OCI-LY7 (cell line): ENCODE data around the gene FALEC. TPM values are rescaled to one million over a fixed set of nuclear protein-coding genes. Genes with fewer than 3 reads are reported as not detected.

Experiments
- BruUV-seq: library from RNA; stranded (reverse); fragments of 400-500 nt; replicated peaks from 2 replicates; lab custom pipeline; 2021; lab: Mats Ljungman, UMichigan
- CTCF ChIA-PET: fragments of 300-600 bp; sonication (Branson Sonifier 250); formaldehyde crosslinking; loops from one replicate; lab custom pipeline; 2022; ENCODE audit warnings: antibody characterized with exemption; ENCODE audit not compliant: unreplicated experiment; lab: Charles Lee
- POLR2A ChIA-PET: fragments of 300-600 bp; sonication (Branson Sonifier 250); formaldehyde crosslinking; loops from one replicate; lab custom pipeline; 2022; ENCODE audit warnings: antibody characterized with exemption; lab: Charles Lee
- DNase-seq: peaks from one replicate; pipeline ENCODE4 v3.0.0-alpha.2; 2015; ENCODE audit warnings: low spot score
- H2AFZ ChIP-seq: fragments of 200-600 bp; sonication (generic), shearing (Covaris generic); 2 replicates; pipeline ENCODE4 v1.6.1; 2014; ENCODE audit warnings: mild to moderate bottlenecking, antibody characterized with exemption, low read length, moderate library complexity
- H3K27ac ChIP-seq: fragments of 200-600 bp; sonication (generic); 2 replicates; pipeline ENCODE4 v1.5.1; 2014; ENCODE audit warnings: mixed run types, low read depth, mild to moderate bottlenecking, moderate library complexity, low read length, inconsistent platforms; ENCODE audit not compliant: poor library complexity, severe bottlenecking
- H3K36me3 ChIP-seq: fragments of 200-600 bp; sonication (generic); 2 replicates; pipeline ENCODE4 v1.6.1; 2014; ENCODE audit warnings: mild to moderate bottlenecking, antibody characterized with exemption, low read length, moderate library complexity, mixed read lengths; ENCODE audit not compliant: insufficient read depth
- H3K4me1 ChIP-seq: fragments of 200-600 bp; sonication (generic); 2 replicates; pipeline ENCODE4 v1.5.1; 2014; ENCODE audit warnings: mild to moderate bottlenecking, low read length; ENCODE audit not compliant: insufficient read depth, poor library complexity, severe bottlenecking
- H3K4me2 ChIP-seq: fragments of 200-600 bp; sonication (generic); 2 replicates; pipeline ENCODE4 v1.6.1; 2014; ENCODE audit warnings: mild to moderate bottlenecking, low read length
- H3K4me3 ChIP-seq: fragments of 200-600 bp; sonication (generic); 2 replicates; pipeline ENCODE4 v1.5.1; 2014; ENCODE audit warnings: mild to moderate bottlenecking, low read depth, low read length; ENCODE audit not compliant: poor library complexity, severe bottlenecking
- H3K79me2 ChIP-seq: fragments of 200-600 bp; sonication (generic); 2 replicates; pipeline ENCODE4 v1.6.1; 2016; ENCODE audit warnings: low read depth, mild to moderate bottlenecking, low read length, moderate library complexity, mixed read lengths; ENCODE audit not compliant: insufficient read depth
- H3K9me2 ChIP-seq: fragments of 200-600 bp; sonication (generic); 2 replicates; pipeline ENCODE4 v1.6.1; 2016; ENCODE audit warnings: mild to moderate bottlenecking, low read length, mixed read lengths; ENCODE audit not compliant: insufficient read depth
- H3K9me3 ChIP-seq: fragments of 200-600 bp; sonication (generic); 2 replicates; pipeline ENCODE4 v1.6.1; 2014; ENCODE audit warnings: mild to moderate bottlenecking, mixed run types, low read length, mixed read lengths
- H4K20me1 ChIP-seq: fragments of 200-600 bp; sonication (generic); 2 replicates; pipeline ENCODE4 v1.6.1; 2014; ENCODE audit warnings: mild to moderate bottlenecking, antibody characterized with exemption, low read length, moderate library complexity, mixed read lengths; ENCODE audit not compliant: insufficient read depth
- EZH2phosphoT487 ChIP-seq: fragments of 200-600 bp; sonication (generic); IDR thresholded peaks from 2 replicates; pipeline ENCODE4 v1.6.1; 2018; ENCODE audit warnings: low read depth, borderline replicate concordance, mild to moderate bottlenecking, mixed run types, antibody characterized with exemption, low read length, moderate library complexity, mixed read lengths
- intact Hi-C: fragments of 100-400 bp; cut with micrococcal nuclease; formaldehyde crosslinking; loops from one replicate; pipeline ENCODE4 v1.10.0; 2022; ENCODE audit not compliant: unreplicated experiment
- total RNA-seq, 2 experiments: library from RNA; depleted of rRNA in 1 of 2; stranded (reverse); fragments of >200 nt in 1 of 2; shearing (Covaris generic) in 1 of 2; gene quantifications; 2 replicates each; pipeline ENCODE4 v1.2.3, GENCODE V29; 2014 to 2022
- TF ChIP-seq, protein P1 (sequence below): fragments of 200-600 bp; sonication (generic); conservative IDR thresholded peaks from 2 replicates; pipeline ENCODE4 v1.5.1; 2014; ENCODE audit warnings: mild to moderate bottlenecking, antibody characterized with exemption, low read length, moderate library complexity, mixed read lengths

The FALEC gene
- total RNA-seq, 2 experiments from 2014 or later: 0.47 to 1.9 TPM

DNA sequence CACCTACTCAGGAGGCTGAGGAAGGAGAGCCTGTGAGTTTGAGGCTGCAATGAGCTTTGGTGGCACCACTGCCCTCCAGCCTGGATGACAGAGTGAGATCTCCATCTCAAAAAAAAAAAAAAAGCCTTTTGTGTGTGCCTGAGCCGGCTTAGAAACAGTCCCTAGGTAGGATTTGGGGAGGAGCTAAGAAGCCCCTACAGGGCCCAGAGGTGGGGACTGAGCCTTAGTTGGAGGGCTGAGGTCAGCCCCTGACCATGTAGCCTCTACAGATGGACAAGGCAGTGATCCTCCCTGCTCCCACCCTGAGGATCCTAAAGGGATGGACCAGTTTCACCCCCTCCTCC, 36.2 kb downstream of the FALEC start:
- peaks cover 9% of the 10 kb centered on the region for H3K4me1 ChIP-seq
- H4K20me1 ChIP-seq: no peaks in the 10 kb centered on the region
- no peak overlapping the region for H3K4me2 ChIP-seq
- H3K9me3 ChIP-seq: no peaks in the 10 kb centered on the region
- H3K27ac ChIP-seq: no peak overlapping the region
- no peak overlapping the region for H2AFZ ChIP-seq
- BruUV-seq: no TSS peak
- no peak for DNase-seq
- CTCF ChIA-PET: interaction anchor here (0.5 kb wide), 1 partner anchor 9 kb away, joined by 3 read pairs; no protein-coding TSS in a partner anchor
- H3K36me3 ChIP-seq: no peaks in the 10 kb centered on the region
- H3K79me2 ChIP-seq: no peaks in the 10 kb centered on the region
- POLR2A ChIA-PET: interaction anchor here (0.6 to 0.7 kb wide), 3 partner anchors 14 to 365 kb away, joined by 3 to 4 read pairs (median 4); no protein-coding TSS in a partner anchor
- H3K9me2 ChIP-seq: no peaks in the 10 kb centered on the region
- TF ChIP-seq, protein P1, sequence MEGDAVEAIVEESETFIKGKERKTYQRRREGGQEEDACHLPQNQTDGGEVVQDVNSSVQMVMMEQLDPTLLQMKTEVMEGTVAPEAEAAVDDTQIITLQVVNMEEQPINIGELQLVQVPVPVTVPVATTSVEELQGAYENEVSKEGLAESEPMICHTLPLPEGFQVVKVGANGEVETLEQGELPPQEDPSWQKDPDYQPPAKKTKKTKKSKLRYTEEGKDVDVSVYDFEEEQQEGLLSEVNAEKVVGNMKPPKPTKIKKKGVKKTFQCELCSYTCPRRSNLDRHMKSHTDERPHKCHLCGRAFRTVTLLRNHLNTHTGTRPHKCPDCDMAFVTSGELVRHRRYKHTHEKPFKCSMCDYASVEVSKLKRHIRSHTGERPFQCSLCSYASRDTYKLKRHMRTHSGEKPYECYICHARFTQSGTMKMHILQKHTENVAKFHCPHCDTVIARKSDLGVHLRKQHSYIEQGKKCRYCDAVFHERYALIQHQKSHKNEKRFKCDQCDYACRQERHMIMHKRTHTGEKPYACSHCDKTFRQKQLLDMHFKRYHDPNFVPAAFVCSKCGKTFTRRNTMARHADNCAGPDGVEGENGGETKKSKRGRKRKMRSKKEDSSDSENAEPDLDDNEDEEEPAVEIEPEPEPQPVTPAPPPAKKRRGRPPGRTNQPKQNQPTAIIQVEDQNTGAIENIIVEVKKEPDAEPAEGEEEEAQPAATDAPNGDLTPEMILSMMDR: no peak
- TF ChIP-seq EZH2phosphoT487: no peak
- intact Hi-C loops: no loop called here
- no peak overlapping the region for H3K4me3 ChIP-seq

DNA sequence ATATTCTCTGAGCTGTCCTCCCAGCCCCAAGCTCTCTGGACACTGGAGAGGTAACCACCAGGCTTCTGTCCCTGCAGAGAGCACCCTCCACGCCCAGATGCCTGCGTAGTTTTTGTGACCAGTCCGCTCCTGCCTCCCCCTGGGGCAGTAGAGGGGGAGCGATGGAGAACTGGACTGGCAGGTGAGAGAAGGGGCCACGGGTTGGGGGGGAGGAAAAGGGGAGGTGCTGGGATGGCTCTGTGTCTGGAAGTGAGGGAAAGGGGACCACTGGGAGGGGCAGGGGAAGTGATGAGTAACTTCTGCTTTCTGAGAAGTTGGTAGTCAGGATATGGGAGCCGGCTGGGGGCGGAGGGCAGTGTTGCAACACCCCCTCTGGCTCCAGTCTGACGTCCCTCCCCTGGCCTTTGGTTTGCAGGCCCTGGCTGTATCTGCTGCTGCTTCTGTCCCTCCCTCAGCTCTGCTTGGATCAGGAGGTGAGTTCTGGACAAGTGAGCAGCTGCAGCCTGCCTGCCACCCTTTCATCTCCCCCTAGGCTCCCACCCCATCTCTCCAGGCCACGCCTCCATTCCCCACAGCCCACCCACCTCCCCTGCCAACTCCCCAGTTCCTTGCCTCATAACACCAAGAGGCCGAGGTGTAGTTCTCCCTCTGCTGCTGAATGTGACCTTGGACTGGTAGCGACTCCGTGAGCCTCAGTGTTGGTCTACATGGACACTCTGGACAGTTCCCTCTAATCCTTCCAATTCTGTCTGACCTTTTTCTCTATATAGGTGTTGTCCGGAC, 36.8 kb downstream of the FALEC start:
- Histone ChIP-seq H3K27ac (no peak overlapping the region), H2AFZ (no peak overlapping the region), H3K4me3 (no peak overlapping the region), H4K20me1 (no peaks in the 10 kb centered on the region), H3K9me2 (no peaks in the 10 kb centered on the region), H3K9me3 (no peaks in the 10 kb centered on the region), H3K36me3 (no peaks in the 10 kb centered on the region), H3K4me1 (peaks cover 9% of the 10 kb centered on the region), H3K79me2 (no peaks in the 10 kb centered on the region), H3K4me2 (no peak overlapping the region; the same call in 1 of the 2 replicates)
- POLR2A ChIA-PET: interaction anchor here (0.6 to 0.7 kb wide), 2 partner anchors 14 to 364 kb away, joined by 4 read pairs; no protein-coding TSS in a partner anchor
- intact Hi-C loops: no loop called here
- CTCF ChIA-PET: interaction anchor here (0.5 kb wide), 1 partner anchor 9 kb away, joined by 3 read pairs; no protein-coding TSS in a partner anchor
- BruUV-seq: no TSS peak
- TF ChIP-seq EZH2phosphoT487: no peak
- TF ChIP-seq, protein P1: no peak
- no peak for DNase-seq

DNA sequence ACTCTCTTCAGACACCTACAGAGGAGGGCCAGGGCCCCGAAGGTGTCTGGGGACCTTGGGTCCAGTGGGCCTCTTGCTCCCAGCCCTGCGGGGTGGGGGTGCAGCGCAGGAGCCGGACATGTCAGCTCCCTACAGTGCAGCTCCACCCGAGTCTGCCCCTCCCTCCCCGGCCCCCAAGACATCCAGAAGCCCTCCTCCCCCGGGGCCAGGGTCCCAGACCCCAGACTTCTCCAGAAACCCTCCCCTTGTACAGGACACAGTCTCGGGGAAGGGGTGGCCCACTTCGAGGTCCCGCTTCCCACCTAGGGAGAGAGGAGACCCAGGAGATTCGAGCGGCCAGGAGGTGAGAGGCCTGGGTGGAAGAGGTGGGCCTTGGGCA, 37.3 kb downstream of the FALEC start:
- TF ChIP-seq EZH2phosphoT487: no peak
- TF ChIP-seq, protein P1: no peak
- Histone ChIP-seq H3K4me2 (no peak overlapping the region), H3K36me3 (no peaks in the 10 kb centered on the region), H4K20me1 (no peaks in the 10 kb centered on the region), H3K4me3 (no peak overlapping the region), H3K9me3 (no peaks in the 10 kb centered on the region), H3K27ac (no peak overlapping the region), H2AFZ (no peak overlapping the region), H3K9me2 (no peaks in the 10 kb centered on the region), H3K79me2 (no peaks in the 10 kb centered on the region), H3K4me1 (peaks cover 9% of the 10 kb centered on the region)
- intact Hi-C loops: no loop called here
- no peak for DNase-seq
- no TSS peak for BruUV-seq
- POLR2A ChIA-PET: no interaction called here
- CTCF ChIA-PET: no interaction called here
